ENCODE data around the gene CCNG2. TPM values are rescaled to one million over a fixed set of nuclear protein-coding genes. Genes with fewer than 3 reads are reported as not detected.

The CCNG2 gene
- total RNA-seq, 1 donor from 2014 or later: 27.8 TPM

DNA sequence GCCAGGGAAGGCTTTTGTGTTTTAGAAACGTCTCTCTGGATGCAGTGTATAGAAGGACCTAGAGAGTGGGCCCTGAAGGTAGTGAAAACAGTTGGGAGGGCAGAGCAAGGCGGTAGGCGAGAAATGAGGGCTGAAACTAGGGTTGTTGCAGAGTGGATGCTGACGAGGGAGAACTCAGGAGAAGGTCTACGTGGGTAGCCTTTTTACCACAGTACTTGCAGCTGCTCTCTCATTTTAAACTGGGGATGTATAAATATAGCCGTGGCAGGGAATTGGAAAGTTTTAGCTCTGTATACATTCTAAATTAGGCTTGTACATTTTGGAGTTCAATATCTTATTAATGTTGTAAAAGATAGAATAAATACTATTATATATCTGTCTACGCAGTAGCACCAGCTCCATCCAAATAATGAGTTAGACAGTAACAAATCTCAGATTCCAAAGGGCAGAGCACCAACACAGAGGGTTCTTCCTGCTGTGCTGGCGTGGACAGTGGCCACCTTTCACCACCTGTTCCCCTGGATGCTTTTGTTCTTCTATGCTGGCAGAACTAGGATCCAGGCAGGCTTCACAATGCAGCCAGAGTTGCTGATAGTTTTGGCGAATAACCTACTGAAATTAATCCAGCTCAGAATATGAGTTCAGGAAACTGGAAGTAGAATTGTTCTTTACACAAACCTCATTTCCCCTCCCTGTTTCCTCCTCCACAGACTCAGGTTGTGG is 31.7 kb downstream of the CCNG2 start:
- no peak for DNase-seq (ENCODE audit: low spot score in 2 of 2)
- Histone ChIP-seq H3K27ac (no peak overlapping the region), H3K9me3 (no peaks in the 10 kb centered on the region), H3K36me3 (no peaks in the 10 kb centered on the region), H3K27me3 (no peaks in the 10 kb centered on the region), H3K4me3 (no peak overlapping the region), H3K4me1 (no peaks in the 10 kb centered on the region)
- intact Hi-C loops (cut with DNase I): no loop called here
- TF ChIP-seq, protein P1, sequence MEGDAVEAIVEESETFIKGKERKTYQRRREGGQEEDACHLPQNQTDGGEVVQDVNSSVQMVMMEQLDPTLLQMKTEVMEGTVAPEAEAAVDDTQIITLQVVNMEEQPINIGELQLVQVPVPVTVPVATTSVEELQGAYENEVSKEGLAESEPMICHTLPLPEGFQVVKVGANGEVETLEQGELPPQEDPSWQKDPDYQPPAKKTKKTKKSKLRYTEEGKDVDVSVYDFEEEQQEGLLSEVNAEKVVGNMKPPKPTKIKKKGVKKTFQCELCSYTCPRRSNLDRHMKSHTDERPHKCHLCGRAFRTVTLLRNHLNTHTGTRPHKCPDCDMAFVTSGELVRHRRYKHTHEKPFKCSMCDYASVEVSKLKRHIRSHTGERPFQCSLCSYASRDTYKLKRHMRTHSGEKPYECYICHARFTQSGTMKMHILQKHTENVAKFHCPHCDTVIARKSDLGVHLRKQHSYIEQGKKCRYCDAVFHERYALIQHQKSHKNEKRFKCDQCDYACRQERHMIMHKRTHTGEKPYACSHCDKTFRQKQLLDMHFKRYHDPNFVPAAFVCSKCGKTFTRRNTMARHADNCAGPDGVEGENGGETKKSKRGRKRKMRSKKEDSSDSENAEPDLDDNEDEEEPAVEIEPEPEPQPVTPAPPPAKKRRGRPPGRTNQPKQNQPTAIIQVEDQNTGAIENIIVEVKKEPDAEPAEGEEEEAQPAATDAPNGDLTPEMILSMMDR (IDR thresholded peaks at IDR 0.05): no peak

DNA sequence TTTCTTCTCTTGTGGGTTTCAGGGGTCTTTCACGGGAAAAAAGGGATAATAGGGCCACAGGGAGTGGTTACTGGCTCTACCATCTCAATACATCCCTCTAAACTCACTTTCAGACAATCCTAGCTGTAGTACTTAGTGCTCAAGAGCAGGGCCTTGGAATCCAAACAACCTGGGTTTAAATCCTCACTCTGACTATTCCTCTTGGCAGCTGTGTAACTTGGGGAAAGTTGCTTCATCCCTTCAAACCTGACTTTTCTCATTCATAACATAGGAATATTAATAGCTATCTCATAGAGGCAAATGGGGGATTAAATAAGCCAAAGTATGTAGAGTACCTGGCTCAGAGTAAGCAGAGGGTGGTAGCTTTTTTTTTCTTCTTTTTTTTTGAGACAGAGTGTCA is 32.4 kb downstream of the CCNG2 start:
- Histone ChIP-seq H3K4me3 (no peak overlapping the region), H3K27me3 (no peaks in the 10 kb centered on the region), H3K36me3 (no peaks in the 10 kb centered on the region), H3K9me3 (no peaks in the 10 kb centered on the region), H3K27ac (no peak overlapping the region), H3K4me1 (no peaks in the 10 kb centered on the region)
- TF ChIP-seq, protein P1 (IDR thresholded peaks at IDR 0.05): no peak
- DNase-seq (ENCODE audit: low spot score in 2 of 2): no peak
- intact Hi-C loops (cut with DNase I): no loop called here

DNA sequence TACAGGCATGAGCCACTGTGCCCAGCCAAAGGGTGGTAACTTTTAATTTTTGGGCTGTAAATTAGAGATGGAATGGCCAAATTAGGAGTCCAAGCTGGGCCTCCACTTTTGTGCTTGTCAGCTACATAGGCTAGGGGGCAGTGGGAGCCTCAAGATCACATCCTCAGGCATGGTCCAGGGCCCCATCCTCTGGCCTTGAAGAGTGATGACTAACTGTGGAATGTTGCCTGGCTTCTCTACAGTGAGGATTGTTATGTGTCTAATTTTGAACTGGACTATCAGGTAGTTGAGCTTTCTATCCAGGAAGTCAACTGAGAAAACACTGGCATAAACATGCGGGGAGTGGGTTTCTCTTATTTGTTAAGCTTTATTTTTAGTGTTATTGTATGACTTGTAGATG is 33.0 kb downstream of the CCNG2 start:
- H3K27me3 ChIP-seq: no peaks in the 10 kb centered on the region
- H3K4me3 ChIP-seq: no peak overlapping the region
- intact Hi-C loops (cut with DNase I): no loop called here
- H3K4me1 ChIP-seq: no peaks in the 10 kb centered on the region
- no peak for DNase-seq (ENCODE audit: low spot score in 2 of 2)
- H3K9me3 ChIP-seq: no peaks in the 10 kb centered on the region
- H3K27ac ChIP-seq: no peak overlapping the region
- no peaks in the 10 kb centered on the region for H3K36me3 ChIP-seq
- TF ChIP-seq, protein P1 (IDR thresholded peaks at IDR 0.05): no peak

DNA sequence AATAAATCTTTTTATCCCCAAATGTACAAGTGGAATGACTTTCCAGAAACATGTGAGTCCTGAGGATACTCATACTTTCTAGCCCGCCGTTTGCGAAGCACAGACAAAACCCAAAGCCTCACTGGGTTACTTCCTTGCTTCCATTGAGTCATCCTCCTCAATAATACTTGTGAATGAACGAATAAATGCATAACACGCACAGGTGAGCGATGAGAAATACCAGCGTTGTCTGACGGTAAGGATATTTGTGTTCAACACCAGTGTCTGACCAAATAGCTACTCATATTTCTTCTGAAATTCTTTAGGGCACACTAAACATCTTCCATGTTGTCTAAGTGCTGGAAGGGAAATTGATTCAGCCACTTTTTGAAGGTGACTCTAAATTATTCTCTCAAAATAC is 36.0 kb downstream of the CCNG2 start:
- Histone ChIP-seq H3K27me3 (no peaks in the 10 kb centered on the region), H3K4me1 (no peaks in the 10 kb centered on the region), H3K9me3 (no peaks in the 10 kb centered on the region), H3K4me3 (no peak overlapping the region), H3K27ac (no peak overlapping the region), H3K36me3 (no peaks in the 10 kb centered on the region)
- TF ChIP-seq, protein P1 (IDR thresholded peaks at IDR 0.05): no peak
- intact Hi-C loops (cut with DNase I): no loop called here
- no peak for DNase-seq (ENCODE audit: low spot score in 2 of 2)

DNA sequence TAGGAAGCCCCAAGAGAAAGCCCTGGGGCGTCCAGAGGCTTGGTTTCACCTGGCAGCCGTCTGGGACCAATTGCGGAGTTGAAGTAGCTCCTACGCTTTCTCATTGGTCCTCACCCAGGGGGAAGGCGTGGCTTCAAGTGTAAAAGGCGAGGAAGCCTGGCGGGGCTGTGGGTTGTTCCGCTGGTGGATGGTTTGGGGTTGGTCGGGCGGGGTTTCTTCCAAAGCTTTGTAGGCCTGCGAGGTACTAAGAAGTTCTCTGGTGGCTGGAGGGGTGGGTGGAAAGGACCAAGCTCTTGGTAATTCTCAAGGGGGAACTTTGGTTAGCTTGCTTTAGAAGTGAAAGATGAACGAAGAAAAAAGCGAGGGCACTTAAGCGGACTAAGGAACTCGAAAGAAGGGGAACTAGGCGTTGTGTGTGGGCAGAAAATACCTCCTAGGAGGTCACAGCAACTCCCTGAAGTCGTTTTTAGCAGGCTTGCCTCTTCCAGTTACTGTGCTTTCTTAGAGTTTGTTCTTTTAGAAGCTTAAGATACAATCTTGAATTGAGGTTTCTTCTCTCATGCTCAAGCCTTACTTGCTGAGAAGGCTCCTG is 36.6 kb downstream of the CCNG2 start:
- no peaks in the 10 kb centered on the region for H3K9me3 ChIP-seq
- intact Hi-C loops (cut with DNase I): no loop called here
- peak; percentile 28 to 75 for DNase-seq (ENCODE audit: low spot score in 2 of 2)
- no peaks in the 10 kb centered on the region for H3K27me3 ChIP-seq
- H3K4me1 ChIP-seq: no peaks in the 10 kb centered on the region
- peak overlapping the region in 1 of 2 donors; percentile 21 for H3K4me3 ChIP-seq
- TF ChIP-seq, protein P1 (IDR thresholded peaks at IDR 0.05): no peak
- H3K36me3 ChIP-seq: no peaks in the 10 kb centered on the region
- H3K27ac ChIP-seq: no peak overlapping the region

All from ascending aorta (tissue), 2 donors.